ENCODE results near the gene PEX12.
"Not testable (repeated sequence)": the region's sequence is repeated elsewhere in the genome, so short reads cannot be mapped to it uniquely, and the experiment has no call there.

PEX12 gene

GRCh38 chr17:35577830-35578196 is 558 bp downstream of the PEX12 start:
- no peak for DNase-seq (ENCODE audit: low read depth)

DNA sequence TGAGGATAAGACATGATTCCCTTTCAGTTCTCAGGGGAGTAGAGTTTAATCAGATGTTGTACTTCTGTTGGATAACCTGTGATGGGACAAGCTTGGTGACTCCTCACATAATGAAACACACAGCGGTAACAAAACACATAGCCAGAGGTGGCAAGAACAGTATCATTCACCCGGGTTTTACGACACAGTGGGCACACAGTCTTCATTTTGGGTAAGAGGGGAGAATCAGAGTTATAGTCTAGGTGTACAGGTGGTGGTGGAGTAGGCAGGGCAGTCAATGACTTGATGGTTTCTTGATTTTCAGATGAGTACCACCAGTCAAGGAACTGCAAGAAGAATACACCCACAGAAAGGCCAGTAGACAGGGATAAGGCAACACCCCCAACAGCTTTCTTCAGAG is 2.6 kb downstream of the PEX12 start:
- DNase-seq (ENCODE audit: low read depth) = no peak

- no peak for DNase-seq (ENCODE audit: low read depth)
Measured at GRCh38 chr17:35569405-35569804, 9.0 kb downstream of the PEX12 start.

DNA sequence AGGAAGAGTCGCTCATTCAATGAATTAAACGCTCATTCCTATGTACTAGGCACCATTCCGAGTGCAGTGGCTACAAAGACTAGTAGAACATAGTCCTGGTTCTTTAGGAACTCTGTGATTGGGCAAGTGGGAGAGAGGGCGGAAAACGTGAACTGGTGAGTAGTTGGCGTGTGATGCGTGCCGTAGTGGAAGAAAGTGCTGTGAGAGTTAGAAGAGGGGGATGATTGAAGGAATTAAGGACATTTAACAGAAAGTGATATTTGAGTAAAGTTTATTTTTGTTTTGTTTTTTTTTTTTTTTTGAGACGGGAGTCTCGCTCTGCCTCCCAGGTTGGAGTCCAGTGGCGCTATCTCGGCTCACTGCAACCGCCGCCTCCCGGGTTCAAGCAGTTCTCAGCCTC is 9.8 kb downstream of the PEX12 start:
- no peak for DNase-seq (ENCODE audit: low read depth)

- DNase-seq (ENCODE audit: low read depth) = no peak
Measured at GRCh38 chr17:35566968-35567367, 11.4 kb downstream of the PEX12 start.

DNA sequence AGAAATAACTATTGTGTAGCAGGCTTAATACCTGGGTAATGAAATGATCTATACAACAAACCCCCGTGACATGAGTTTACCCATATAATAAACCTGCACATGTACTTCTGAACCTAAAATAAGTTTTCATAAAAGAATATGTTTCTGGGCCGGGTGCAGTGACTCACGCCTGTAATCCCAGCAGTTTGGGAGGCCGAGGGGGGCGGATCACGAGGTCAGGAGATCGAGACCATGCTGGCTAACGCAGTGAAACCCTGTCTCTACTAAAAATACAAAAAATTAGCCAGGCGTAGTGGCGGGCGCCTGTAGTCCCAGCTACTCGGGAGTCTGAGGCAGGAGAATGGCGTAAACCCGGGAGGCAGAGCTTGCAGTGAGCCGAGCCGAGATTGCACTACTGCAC is 15.2 kb downstream of the PEX12 start:
- not testable (repeated sequence) for DNase-seq (ENCODE audit: low read depth)

DNA sequence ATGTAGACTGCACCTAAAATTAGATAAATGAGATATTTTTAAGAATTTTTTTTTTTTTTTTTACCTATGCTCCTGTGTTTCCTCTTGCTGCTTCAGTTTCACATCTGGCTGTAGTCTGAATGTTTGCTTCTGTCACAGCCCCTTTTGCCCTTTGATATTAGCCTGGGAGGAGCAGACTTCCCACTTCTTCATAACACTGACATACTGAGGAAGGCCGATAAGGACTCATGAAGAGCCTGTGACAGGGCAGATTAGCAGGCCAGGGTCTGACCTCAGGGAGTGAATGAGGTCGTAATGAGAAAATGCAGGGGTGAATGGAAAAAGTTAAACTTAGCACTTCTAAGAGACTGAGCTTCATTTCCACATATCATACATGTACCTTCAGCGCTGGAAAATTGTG is 17.7 kb downstream of the PEX12 start, which contains the start of gene SLFN14:
Gene SLFN14 (minus strand): TSS at position 117 of the 400 bp plus-strand sequence. CDS start 2,757 bp downstream, outside the sequence.
- no peak for DNase-seq (ENCODE audit: low read depth)

GRCh38 chr17:35559495-35560210 is 18.7 kb downstream of the PEX12 start:
- no peak for DNase-seq (ENCODE audit: low read depth)

DNA sequence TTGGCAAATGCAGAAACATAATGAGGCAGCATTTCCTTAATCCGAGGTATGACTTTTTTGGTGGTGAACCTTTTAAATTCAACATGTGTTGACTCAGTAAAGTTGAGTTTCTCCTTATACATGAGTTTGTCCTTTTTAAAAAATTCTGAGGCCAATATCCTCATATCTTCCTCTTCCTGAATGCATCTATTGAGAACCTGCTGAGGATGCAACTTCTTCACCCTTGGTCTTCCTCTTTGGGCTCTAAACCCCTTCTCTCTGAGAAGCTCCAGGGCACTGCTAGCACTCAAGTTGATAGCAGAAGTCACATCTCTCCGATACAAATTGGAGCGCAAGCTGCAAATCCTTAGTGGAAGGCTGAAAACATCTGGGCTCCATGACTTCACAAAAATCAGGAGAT is 21.0 kb downstream of the PEX12 start:
- no peak for DNase-seq (ENCODE audit: low read depth)

DNA sequence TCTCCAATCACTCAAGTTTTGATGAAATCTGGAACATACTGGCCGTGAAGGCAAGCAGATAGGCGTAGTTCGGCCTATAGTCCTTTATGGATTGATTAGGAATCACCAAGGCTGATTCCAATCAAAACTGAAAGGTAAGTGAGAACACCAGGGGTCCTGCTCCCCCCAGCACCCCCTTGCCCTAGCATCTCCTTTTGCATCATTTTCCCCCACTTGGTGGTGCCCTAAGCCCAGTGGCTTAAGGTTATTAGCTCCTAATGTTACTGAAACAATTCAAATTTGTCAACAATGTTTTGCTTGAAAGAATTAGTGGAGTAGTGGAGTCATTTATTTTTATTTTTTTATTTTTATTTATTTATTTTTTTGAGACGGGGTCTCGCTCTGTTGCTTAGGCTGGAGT is 22.7 kb downstream of the PEX12 start:
- no peak for DNase-seq (ENCODE audit: low read depth)

DNA sequence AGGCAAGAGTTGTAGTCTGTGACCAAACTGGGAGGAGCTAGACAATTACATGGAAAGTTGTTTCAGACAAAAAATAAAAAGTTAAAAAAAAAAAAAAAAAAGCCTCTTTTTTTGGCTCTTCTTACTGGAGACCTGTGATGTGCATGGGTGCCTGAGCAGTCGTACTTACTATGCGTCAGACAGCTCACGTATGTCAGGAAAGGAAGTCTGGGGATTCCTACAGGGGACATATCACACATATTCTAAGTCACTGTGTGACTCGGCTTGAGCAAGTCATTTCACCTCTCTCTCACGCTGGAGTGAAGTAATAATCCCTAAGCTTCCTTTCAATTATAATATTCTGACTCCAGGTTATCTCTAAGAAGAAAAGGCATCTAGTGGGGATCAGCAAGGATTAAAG is 23.7 kb downstream of the PEX12 start:
- DNase-seq (ENCODE audit: low read depth) = no peak

DNA sequence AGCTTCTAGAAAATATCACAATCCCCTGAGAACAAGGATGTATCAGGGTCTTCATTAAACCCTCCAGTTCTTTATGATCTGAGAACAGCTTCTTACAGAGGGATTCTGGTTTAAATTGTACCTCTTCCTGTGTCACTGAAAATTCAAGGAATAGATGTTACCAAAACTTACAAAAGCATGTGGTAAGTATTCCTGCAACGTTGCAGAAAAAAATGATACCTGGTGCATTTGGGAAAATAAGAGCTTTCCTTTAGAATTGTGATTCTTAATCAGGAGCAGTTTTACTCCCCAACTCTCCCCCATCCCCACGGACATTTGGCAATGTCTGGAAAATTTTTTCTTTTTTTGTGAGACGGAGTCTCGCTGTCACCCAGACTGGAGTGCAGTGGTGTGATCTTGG is 25.1 kb downstream of the PEX12 start:
- no peak for DNase-seq (ENCODE audit: low read depth)

DNA sequence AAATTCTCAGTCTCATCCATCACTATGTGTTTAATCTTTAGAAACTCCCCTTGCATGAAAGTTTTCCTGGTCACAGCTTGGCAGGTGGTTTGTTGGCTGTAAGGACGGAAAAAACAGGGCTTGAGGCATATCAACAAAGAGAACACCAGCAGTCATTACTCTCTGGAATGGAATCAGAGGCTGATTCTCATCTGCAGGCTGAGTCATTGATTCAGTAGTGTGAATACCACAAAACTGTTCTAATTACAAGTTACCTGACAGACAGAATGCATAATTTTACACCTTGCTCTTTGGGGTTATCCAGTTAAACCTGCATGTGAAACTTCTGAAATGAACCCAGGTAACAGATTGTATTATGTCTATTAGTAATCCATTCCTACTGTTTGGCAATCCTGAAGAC is 29.4 kb downstream of the PEX12 start:
- DNase-seq (ENCODE audit: low read depth) = no peak

- DNase-seq (ENCODE audit: low read depth) = no peak
Measured at GRCh38 chr17:35548208-35548810, 30.1 kb downstream of the PEX12 start.

DNA sequence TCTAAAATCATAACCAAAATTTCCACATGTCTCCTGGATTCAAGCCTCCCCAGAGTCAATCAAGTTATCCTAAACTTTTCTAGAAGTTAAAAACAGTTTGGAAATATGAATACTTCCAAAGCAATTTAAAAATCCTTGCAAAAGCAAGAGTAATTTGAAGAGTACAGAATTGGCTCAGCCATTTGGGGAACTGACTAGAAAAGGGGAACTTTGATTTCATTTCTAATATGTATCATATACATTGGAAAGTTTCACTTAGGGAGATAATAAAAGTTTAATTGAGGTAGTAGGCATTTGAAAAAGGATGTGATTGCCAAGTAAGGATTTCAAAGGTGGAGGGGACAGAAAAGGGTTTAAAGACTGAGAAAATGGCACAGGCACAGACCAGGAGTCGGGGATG is 31.9 kb downstream of the PEX12 start:
- no peak for DNase-seq (ENCODE audit: low read depth)

- DNase-seq (ENCODE audit: low read depth) = no peak
Measured at GRCh38 chr17:35545150-35545549, 33.2 kb downstream of the PEX12 start.

- DNase-seq (ENCODE audit: low read depth) = no peak
Measured at GRCh38 chr17:35543856-35544255, 34.5 kb downstream of the PEX12 start.

- DNase-seq (ENCODE audit: low read depth) = no peak
Measured at GRCh38 chr17:35542990-35543389, 35.4 kb downstream of the PEX12 start.

- DNase-seq (ENCODE audit: low read depth) = no peak
Measured at GRCh38 chr17:35541434-35541833, 36.9 kb downstream of the PEX12 start.

DNA sequence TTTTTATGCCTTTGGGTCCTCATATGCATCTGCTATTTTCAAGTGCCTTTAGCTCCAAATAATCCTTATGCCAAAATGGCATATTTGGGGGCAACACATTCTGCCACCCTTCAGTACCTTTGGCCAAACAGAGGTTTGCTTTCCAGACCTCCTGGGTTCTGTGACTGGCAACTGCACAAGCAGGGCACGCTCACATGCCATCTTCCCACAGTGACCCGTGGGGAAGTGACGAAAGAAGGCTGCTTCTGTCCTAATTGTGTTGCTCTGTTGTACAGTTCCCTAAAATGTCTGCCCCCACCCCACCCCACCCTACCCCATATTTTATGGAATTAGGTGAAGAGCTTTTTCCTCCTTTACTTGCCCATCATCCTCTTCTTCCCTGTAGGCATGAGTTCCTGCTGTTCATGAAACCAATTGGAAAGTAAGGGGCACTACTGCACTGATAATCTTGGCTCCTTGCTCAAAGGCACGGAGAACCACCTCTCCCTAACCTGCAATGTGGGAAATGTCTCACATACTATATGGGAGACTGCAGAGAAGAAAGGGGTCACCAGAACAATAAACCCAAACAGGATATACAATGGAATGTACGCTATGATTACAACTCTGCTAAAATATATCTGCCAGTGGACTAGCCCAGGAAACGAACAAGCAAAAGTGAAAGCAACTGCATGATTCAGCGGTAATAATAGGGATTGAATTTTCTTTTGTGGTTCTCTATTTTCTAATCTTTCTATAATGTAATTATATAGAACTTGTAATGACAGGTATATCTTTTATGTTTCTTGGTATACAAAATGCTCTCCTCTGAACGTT is 37.6 kb downstream of the PEX12 start:
- DNase-seq (ENCODE audit: low read depth) = no peak

- DNase-seq (ENCODE audit: low read depth) = no peak
Measured at GRCh38 chr17:35539659-35540026, 38.7 kb downstream of the PEX12 start.

DNA sequence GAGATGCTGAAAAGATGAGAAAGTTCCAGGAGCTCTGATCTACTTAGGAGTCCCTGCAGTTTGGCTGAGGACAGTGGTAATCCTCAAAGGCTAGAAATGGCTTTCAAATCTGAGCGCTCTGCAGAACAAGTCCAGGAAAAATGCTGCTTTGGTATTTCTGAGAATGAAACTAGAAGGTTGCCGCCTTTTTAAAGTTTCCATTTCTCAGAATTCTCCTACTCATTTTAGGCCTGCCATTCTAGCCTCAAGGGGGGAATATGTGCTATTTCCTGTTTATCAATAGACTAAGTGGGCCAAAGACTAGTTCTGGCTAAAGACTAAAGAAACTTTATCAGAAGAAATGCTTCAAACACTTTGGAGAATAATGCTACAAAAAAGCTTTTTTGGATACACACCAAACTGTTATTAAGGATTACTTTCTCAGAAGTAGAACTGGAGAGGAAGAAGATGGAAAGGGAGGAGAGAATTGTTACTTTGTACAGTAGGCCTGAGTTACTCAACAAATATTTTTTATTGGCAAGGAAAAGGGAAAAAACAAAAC is 40.7 kb downstream of the PEX12 start, which contains the start of gene SLFN12L:
Gene SLFN12L (minus strand): TSS at position 78 of the 541 bp plus-strand sequence. CDS start 15,314 bp downstream, outside the sequence.
- no peak for DNase-seq (ENCODE audit: low read depth)

GRCh38 chr17:35536664-35537171 is 41.7 kb downstream of the PEX12 start:
- no peak for DNase-seq (ENCODE audit: low read depth)

Measured in stimulated activated CD8-positive, alpha-beta memory T cell treated with anti-CD3 and anti-CD28 coated beads, Interleukin-4, amount 100 ng/mL, for 24 hours (primary cell).